GM18502 (cell line): ENCODE results near the gene MCM3AP.

Experiments used
- ATAC-seq: cut with Tn5 transposase; IDR thresholded peaks from one replicate; pipeline ENCODE4 v1.9.1; 2021; ENCODE audit warnings: mild to moderate bottlenecking; ENCODE audit not compliant: unreplicated experiment, poor library complexity

Gene MCM3AP

DNA sequence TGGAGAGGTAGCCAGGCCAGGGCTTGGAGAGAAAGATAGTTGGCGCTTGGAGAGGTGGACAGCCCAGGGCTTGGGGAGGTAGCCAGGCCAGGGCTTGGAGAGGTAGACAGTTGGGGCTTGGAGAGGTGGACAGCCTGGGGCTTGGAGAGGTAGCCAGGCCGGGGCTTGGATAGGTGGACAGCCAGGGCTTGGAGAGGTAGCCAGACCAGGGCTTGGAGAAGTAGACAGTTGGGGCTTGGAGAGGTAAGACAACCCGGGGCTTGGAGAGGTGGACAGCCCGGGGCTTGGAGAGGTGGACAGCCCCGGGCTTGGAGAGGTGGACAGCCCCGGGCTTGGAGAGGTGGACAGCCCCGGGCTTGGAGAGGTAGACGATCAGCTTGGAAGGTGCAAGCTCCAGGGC is 64.6 kb downstream of the MCM3AP start:
- no peak for ATAC-seq

GRCh38 chr21:46220275-46220810 is 65.1 kb downstream of the MCM3AP start:
- no peak for ATAC-seq

DNA sequence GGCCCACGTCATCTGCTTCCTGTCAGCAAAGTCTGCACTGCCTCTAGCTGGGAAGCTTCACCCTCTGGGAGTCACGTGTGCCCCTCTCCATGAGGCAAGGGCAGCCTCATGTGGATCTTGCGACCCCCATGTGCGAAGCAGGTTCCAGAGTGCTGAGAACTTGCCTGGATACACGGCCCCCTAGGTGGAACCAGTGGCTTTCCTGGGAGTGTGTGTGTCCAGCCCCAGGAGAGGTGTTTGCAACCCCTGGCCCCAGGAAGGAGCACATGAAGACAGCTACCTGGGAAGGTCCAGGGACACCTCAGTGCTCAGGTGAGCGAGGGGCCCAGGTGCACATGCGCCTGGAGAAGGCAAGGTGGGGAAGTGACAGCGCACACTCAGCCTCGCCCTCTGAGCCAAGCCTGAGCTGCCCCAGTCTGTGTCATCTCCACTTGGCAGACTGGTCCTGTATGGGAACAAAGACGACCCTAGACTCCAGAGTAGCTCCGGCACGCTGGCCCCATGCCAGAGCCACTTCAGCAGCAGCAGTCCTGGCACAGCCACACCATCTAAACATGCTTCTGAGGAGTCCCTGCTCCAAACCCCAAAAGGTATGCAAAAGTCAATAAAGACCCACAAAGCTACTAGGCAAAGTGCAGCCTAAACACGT is 65.7 kb downstream of the MCM3AP start:
- no peak for ATAC-seq

DNA sequence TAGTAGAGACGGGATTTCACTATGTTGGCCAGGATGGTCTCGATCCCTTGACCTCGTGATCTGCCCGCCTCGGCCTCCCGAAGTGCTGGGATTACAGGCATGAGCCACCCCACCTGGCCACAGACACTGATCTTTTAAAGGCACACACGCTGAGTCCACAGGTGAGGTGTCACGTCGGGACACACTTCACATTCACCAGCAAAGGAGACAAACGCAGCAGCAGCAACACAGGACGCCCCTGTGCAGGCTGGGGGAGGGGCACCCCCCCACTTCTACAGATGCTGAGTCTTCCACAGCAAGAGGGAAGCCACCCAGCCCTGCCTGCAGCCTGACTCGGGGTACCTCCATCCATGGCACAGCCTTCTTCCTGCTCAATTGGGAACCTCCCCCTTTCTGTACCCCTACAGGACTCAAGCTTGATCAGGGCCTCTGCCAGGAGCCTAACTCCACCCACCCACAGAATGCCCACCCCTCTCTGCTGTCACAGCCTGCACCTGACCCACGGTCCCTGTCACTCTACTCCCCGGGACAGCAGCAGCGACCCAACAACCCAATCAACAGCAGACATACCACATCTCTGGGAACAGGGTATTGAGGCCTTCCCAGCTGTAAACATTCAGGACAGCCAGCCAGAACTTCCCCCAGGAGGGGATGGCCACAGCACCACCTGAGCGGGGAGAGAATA is 66.4 kb downstream of the MCM3AP start:
- no peak for ATAC-seq

- ATAC-seq, result no peak
Measured at GRCh38 chr21:46217511-46218196, 67.8 kb downstream of the MCM3AP start.

- ATAC-seq, result no peak
Measured at GRCh38 chr21:46216132-46216747, 69.2 kb downstream of the MCM3AP start.

- ATAC-seq, result no peak
Measured at GRCh38 chr21:46215436-46216131, 69.8 kb downstream of the MCM3AP start.

DNA sequence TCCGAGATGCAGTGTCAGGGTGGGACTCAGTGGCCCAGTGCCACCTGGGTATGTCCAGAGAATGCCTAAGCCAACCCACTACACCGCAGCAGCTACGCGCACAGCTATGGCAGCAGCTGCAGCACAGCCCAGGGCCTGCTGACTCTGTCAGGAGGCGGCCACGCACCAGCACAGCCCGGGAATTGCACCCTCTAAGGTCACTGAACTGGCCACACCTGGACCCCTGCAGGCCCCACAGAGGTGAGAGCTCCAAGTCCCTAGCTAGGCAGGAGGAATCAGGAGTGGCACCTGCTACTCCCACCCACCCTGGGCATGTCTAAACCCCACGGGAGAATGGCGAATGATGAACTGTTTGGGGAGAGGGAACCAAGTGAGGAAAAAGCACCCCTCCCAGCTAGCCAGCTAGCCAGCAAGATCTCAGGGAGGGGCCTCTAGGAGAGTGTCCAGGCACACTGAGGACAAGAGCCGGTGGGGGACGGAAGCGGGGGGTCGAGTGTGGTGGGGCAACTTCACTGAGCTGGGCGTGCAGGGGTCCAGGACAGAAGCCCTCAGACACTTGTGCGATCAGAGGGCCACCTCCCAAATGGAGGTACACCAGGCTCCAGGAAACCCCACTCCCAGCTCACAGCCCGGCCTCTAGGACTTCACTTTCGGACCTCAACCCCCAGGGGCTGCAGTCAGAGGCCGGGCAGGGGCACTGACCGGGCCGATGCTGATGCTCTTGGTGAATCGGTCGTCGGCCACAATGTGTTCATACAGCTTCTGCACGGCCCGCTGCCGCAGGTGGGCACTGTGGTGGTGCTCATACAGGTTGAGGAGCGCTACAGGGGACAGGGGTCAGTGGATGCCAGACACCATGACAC is 70.7 kb downstream of the MCM3AP start:
- ATAC-seq, result no peak

GRCh38 chr21:46213620-46214286 is 71.7 kb downstream of the MCM3AP start:
- ATAC-seq, result no peak

GRCh38 chr21:46212721-46213484 is 72.5 kb downstream of the MCM3AP start:
- ATAC-seq, result no peak

GRCh38 chr21:46211786-46212720 is 73.4 kb downstream of the MCM3AP start:
- ATAC-seq, result no peak

GRCh38 chr21:46211376-46211775 is 74.0 kb downstream of the MCM3AP start:
- ATAC-seq, result no peak

DNA sequence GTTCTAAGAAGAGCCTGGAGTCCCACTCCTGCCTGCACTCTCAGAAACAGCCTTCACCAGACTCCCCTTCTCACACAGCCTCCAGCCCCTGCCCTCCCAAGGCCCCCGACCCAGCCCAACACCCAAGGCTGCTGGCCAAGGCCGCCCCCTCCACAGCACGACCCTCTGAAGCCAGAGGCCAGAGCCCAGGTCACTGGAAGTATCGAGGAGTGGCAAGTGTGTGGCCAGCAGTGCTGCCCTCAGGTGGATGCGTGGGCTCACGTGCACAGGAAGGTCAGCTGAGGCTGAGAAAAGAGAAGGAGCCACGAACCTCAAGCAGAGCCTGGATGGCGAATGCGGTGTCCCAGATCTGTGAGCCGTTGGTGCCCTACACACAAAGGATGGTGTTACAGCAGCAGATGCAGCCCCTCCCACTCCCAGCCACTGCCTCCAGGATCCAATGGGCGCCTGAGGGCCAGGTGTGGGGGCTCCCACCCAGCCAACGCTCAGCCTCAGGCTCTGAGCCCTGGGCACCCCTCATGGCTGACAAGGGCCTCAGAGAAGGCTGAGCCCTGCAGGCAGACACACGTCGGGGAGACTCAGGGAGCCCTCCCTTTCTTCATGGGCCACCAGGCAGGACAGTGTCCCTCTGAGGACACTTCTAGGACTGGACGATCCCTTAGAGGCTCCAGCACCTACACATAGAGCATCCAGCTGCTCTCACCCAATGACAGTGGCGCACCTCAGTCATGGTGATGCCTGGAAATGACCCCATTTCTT is 74.9 kb downstream of the MCM3AP start:
- ATAC-seq, result no peak

DNA sequence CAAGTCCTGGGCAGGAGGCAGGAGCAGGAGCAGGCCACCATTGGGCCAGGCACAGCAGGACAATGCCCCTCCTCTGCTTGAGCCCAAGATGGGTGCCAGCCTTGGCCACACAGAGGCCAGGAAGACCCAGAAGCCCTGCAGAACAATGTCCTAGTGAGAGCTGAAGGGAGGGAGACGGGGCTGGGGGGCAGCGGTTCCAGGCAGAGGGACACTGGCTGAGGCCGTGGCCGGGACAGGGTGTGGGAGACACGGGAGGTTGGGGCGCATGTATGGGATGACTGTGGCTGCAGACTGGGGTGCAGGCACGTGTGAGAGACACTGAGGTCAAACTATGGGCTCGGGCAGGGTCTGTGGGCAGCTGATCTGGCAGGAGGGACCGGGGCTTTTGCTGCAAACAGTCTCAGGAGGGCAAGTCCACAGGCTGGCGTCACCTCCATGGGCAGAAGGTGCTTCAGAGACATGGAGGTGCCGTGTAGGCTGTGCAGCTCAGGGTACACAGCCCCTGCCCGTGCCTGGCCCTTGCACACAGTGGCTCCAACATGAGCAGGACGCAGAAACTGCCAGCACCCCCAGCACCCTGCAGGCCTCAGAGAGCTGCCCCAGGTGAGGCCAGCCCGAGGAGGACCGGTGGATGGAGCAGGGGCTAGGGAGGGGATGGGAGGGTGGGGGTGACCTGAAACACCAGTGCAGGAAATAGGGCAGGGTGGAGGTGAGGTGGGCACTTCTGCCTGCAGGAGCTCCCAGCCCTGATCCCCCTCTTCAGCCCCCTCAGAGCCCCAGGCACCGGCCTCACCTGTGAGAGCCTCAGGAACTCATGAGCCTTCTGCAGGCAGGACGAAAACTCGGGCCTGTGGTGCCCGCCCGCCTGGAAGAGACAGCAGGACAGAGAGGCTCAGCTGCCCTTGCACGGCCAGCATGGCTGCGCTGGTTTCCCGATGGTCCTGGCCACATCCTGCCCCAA is 76.4 kb downstream of the MCM3AP start:
- no peak for ATAC-seq

DNA sequence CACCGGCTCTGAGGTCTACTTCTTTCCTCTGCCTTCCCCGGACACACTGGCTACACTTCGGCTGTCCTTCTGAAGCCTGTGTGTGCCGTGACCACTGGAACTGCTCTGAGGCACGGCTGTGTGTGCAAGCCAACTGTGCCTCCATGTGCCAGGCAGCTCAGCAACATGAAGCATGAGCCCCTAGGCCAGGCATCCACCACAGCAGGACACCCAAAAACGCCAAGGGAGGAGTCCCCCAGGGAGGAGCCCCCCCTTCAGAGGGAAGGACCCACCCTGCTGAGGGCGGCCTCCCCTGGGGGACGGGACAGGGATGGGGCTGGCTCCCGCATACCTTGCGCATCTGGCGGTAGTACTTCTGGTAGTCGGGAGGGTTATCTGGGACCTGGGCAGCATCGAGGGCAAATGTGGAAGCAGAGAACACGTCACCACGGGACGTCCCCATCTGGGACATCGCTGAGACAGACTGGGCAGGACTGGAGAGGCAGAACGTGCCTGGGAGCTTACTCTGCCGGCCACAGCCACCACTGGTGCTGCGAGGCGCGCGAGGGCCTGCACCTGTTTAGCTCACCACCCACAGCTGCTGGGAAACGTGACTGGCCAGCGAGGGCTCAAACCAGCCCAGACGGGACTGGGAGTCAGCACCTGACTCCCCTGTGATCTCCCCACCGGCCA is 77.4 kb downstream of the MCM3AP start:
- no peak for ATAC-seq
